Measurements from ENCODE around the gene CEACAM16. TPM values are rescaled to one million over a fixed set of nuclear protein-coding genes. Genes with fewer than 3 reads are reported as not detected.

CEACAM16 gene
- total RNA-seq, 1 experiment from 2014 or later, result not detected

DNA sequence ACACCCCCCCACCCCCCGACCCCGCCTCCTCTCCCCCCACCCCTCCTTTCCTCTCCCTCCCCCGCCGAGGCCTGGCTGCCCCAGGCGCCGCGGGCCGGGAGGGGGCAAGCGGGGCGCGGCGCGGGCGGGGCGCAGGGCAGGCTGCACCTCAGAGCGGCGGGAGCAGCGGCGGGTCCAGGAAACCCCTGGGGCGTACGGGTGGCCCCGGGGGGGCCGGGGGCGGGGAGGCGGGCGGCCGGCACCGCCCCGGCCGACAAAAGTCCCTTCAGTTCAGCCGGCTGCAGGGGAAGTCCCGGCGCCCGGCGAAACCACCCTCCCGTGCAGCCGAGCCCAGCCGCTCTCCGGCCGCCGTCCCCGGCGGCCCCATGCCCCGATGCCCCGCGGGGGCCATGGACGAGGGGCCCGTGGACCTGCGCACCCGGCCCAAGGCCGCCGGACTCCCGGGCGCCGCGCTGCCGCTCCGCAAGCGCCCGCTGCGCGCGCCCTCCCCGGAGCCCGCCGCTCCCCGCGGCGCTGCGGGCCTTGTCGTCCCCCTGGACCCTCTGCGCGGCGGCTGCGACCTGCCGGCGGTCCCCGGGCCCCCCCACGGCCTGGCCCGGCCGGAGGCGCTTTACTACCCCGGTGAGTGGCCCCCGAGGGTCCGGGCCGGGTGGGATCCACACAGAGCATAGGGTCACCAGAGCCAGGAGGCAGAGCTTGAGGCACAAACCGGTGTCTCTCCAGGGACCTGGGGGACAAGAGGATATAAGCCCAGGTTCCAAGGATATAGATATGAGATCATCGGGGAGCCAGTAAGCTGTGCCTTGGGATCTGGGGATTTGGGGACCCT, 49.7 kb downstream of the CEACAM16 start, which contains the start of gene BCL3:
Gene BCL3, plus strand, starts transcription at position 283 of the 829 bp plus-strand sequence. Its CDS starts 83 bp downstream, at position 366.
- intact Hi-C loops (cut with micrococcal nuclease), result loop anchor here (2.0 kb wide), 1 partner anchor 24 kb away; no protein-coding TSS in a partner anchor
- Histone ChIP-seq H3K27ac (ENCODE audit: low read length) (peak within 1 kb of the TSS; percentile 100), H3K4me3 (ENCODE audit: low read length) (peak within 1 kb of the TSS; percentile 91), H3K4me2 (ENCODE audit: low read length) (peak within 1 kb of the TSS; percentile 99), H3K9me3 (ENCODE audit: low read length) (no peaks in the 10 kb centered on the region), H3K27me3 (ENCODE audit: low read length) (no peaks in the 10 kb centered on the region), H3K36me3 (ENCODE audit: low read depth, low read length) (no peaks in the 10 kb centered on the region), H3F3A (ENCODE audit: low read length, unreplicated experiment) (peaks cover 6% of the 10 kb centered on the region), H3K9ac (ENCODE audit: low read length) (peak within 1 kb of the TSS; percentile 98), H2AFZ (ENCODE audit: low read length) (0 out of 2 replicates have a peak within 1 kb of the TSS, but pooled peaks have one; percentile 33), H3K79me2 (ENCODE audit: low read length) (peaks cover 31% of the 10 kb centered on the region), H3K9me2 (replicated peaks; ENCODE audit: low read length) (no peaks in the 10 kb centered on the region), H4K20me1 (ENCODE audit: low read length) (peaks cover 11% of the 10 kb centered on the region), H3K4me1 (ENCODE audit: insufficient read depth, low read length) (peaks cover 55% of the 10 kb centered on the region)
- TF ChIP-seq EZH2phosphoT487 (IDR thresholded peaks at IDR 0.05; ENCODE audit: borderline replicate concordance, low read length), result no peak
- TF ChIP-seq, protein P1, sequence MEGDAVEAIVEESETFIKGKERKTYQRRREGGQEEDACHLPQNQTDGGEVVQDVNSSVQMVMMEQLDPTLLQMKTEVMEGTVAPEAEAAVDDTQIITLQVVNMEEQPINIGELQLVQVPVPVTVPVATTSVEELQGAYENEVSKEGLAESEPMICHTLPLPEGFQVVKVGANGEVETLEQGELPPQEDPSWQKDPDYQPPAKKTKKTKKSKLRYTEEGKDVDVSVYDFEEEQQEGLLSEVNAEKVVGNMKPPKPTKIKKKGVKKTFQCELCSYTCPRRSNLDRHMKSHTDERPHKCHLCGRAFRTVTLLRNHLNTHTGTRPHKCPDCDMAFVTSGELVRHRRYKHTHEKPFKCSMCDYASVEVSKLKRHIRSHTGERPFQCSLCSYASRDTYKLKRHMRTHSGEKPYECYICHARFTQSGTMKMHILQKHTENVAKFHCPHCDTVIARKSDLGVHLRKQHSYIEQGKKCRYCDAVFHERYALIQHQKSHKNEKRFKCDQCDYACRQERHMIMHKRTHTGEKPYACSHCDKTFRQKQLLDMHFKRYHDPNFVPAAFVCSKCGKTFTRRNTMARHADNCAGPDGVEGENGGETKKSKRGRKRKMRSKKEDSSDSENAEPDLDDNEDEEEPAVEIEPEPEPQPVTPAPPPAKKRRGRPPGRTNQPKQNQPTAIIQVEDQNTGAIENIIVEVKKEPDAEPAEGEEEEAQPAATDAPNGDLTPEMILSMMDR (conservative IDR thresholded peaks at IDR 0.05; ENCODE audit: low read depth, low read length), result no peak
- no peak for TF ChIP-seq EZH2 (IDR thresholded peaks at IDR 0.05; ENCODE audit: low read length, unreplicated experiment)
- peak; percentile 44 for ATAC-seq
- no TSS peak for BruUV-seq (replicated peaks)
- ChIA-PET POLR2A (ENCODE audit: unreplicated experiment) (no interaction called here), CTCF (no interaction called here)
- peak; percentile 67 for DNase-seq

DNA sequence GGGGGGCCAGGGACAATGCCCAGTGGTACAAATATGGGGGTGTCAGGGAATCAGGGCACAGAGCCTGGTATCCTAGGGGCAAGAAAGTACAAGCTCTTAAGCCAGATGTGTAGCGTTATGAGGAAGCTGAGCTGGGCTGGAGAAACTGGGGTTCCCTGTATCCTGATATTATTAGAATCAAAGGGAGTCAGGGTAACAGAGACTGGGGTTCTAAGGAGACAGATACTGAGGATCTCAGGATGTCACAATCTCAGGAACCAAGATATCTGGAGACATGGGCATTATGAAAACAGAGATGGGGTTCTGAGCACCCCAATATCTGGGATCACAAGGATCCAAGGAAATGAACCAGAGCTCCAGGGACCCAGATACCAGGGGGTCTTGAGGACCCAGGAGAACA, 50.3 kb downstream of the CEACAM16 start:
- TF ChIP-seq EZH2phosphoT487 (IDR thresholded peaks at IDR 0.05; ENCODE audit: borderline replicate concordance, low read length) (no peak), EZH2 (IDR thresholded peaks at IDR 0.05; ENCODE audit: low read length, unreplicated experiment) (no peak)
- TF ChIP-seq, protein P1 (conservative IDR thresholded peaks at IDR 0.05; ENCODE audit: low read depth, low read length), result no peak
- Histone ChIP-seq H4K20me1 (ENCODE audit: low read length) (peaks cover 11% of the 10 kb centered on the region), H3K36me3 (ENCODE audit: low read depth, low read length) (no peaks in the 10 kb centered on the region), H2AFZ (ENCODE audit: low read length) (no peak overlapping the region), H3K4me2 (ENCODE audit: low read length) (peak overlapping the region; percentile 96), H3K9me2 (replicated peaks; ENCODE audit: low read length) (no peaks in the 10 kb centered on the region), H3F3A (ENCODE audit: low read length, unreplicated experiment) (peaks cover 6% of the 10 kb centered on the region), H3K4me3 (ENCODE audit: low read length) (peak overlapping the region; percentile 91), H3K4me1 (ENCODE audit: insufficient read depth, low read length) (peaks cover 61% of the 10 kb centered on the region), H3K79me2 (ENCODE audit: low read length) (peaks cover 31% of the 10 kb centered on the region), H3K27me3 (ENCODE audit: low read length) (no peaks in the 10 kb centered on the region), H3K9me3 (ENCODE audit: low read length) (no peaks in the 10 kb centered on the region), H3K9ac (ENCODE audit: low read length) (peak overlapping the region; percentile 94), H3K27ac (ENCODE audit: low read length) (peak overlapping the region; percentile 100)
- DNase-seq (no peak), ATAC-seq (no peak)
- ChIA-PET CTCF (interaction anchor here (0.9 kb wide), 1 partner anchor 25 kb away, joined by 3 read pairs; no protein-coding TSS in a partner anchor), POLR2A (ENCODE audit: unreplicated experiment) (interaction anchor here (0.6 kb wide), 1 partner anchor 990 kb away, joined by 3 read pairs; no protein-coding TSS in a partner anchor)
- intact Hi-C loops (cut with micrococcal nuclease), result loop anchor here (2.0 kb wide), 1 partner anchor 24 kb away; no protein-coding TSS in a partner anchor
- BruUV-seq (replicated peaks), result TSS peak; percentile 66

All from PC-3 (cell line).